ENCODE measurements around the gene MAP2.

DNA sequence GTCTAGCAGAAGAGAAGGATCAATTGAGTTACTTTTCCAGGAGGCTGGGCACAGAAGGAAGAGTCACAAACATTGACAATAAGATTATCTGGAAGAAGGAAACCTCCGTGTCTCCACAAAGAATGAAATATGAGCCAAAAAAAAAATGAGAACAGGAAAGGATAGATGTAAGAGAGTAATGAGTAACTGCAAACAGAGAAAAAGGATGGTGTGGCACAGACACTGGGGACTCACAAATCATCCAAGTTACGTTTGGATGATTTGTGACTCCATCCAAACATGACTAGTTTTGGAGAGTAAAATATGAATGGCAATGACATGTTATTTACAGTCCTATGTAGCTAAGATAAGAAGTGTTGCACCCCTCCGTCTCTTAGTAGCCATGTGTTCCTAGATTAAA lies 42.8 kb upstream of the MAP2 start:
- TF ChIP-seq, protein P1, sequence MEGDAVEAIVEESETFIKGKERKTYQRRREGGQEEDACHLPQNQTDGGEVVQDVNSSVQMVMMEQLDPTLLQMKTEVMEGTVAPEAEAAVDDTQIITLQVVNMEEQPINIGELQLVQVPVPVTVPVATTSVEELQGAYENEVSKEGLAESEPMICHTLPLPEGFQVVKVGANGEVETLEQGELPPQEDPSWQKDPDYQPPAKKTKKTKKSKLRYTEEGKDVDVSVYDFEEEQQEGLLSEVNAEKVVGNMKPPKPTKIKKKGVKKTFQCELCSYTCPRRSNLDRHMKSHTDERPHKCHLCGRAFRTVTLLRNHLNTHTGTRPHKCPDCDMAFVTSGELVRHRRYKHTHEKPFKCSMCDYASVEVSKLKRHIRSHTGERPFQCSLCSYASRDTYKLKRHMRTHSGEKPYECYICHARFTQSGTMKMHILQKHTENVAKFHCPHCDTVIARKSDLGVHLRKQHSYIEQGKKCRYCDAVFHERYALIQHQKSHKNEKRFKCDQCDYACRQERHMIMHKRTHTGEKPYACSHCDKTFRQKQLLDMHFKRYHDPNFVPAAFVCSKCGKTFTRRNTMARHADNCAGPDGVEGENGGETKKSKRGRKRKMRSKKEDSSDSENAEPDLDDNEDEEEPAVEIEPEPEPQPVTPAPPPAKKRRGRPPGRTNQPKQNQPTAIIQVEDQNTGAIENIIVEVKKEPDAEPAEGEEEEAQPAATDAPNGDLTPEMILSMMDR (IDR thresholded peaks at IDR 0.05): no peak
- no peak for TF ChIP-seq POLR2A (IDR thresholded peaks at IDR 0.05)
- TF ChIP-seq POLR2AphosphoS5 (IDR thresholded peaks at IDR 0.05): no peak
